HG02759 (cell line): ENCODE measurements around the gene AP5B1.

Experiments
- ATAC-seq: cut with Tn5 transposase; IDR thresholded peaks from one replicate; pipeline ENCODE4 v1.9.1; 2021; ENCODE audit warnings: mild to moderate bottlenecking, moderate library complexity; ENCODE audit not compliant: unreplicated experiment

The AP5B1 gene

GRCh38 chr11:65801153-65801987 lies 20.6 kb upstream of the AP5B1 start:
- ATAC-seq = no peak

- no peak for ATAC-seq
Measured at GRCh38 chr11:65798882-65799281, 18.1 kb upstream of the AP5B1 start.

GRCh38 chr11:65797711-65798110 lies 16.9 kb upstream of the AP5B1 start:
- ATAC-seq = no peak

GRCh38 chr11:65796726-65797601 lies 16.2 kb upstream of the AP5B1 start:
- ATAC-seq = no peak

- no peak for ATAC-seq
Measured at GRCh38 chr11:65794570-65795510, 14.1 kb upstream of the AP5B1 start.

- ATAC-seq = no peak
Measured at GRCh38 chr11:65793625-65794400, 13.0 kb upstream of the AP5B1 start.

- ATAC-seq = no peak
Measured at GRCh38 chr11:65793144-65793581, 12.4 kb upstream of the AP5B1 start.

GRCh38 chr11:65792456-65792855 lies 11.7 kb upstream of the AP5B1 start:
- no peak for ATAC-seq

- peak; percentile 76 for ATAC-seq
Measured at GRCh38 chr11:65791719-65792213, 11.0 kb upstream of the AP5B1 start.

GRCh38 chr11:65790902-65791650 lies 10.3 kb upstream of the AP5B1 start:
- ATAC-seq = peak; percentile 9

- no peak for ATAC-seq
Measured at GRCh38 chr11:65790104-65790901, 9.5 kb upstream of the AP5B1 start.

GRCh38 chr11:65789230-65790103 lies 8.7 kb upstream of the AP5B1 start:
- ATAC-seq = no peak

GRCh38 chr11:65788821-65789220 lies 8.0 kb upstream of the AP5B1 start:
- ATAC-seq = no peak

GRCh38 chr11:65787649-65788622 lies 7.2 kb upstream of the AP5B1 start:
- no peak for ATAC-seq

GRCh38 chr11:65786786-65787636 lies 6.2 kb upstream of the AP5B1 start, which contains the start of gene OVOL1:
OVOL1 (plus strand) TSS chr11:65787063; CDS start chr11:65787374, 311 bp downstream.
- ATAC-seq = no peak
